ENCODE measurements around the gene GNG8.

Gene GNG8

GRCh38 chr19:46600384-46601317 lies 35.4 kb downstream of the GNG8 start:
- peak overlapping the region; percentile 96 for H3K27ac ChIP-seq
- TF ChIP-seq, protein P1, sequence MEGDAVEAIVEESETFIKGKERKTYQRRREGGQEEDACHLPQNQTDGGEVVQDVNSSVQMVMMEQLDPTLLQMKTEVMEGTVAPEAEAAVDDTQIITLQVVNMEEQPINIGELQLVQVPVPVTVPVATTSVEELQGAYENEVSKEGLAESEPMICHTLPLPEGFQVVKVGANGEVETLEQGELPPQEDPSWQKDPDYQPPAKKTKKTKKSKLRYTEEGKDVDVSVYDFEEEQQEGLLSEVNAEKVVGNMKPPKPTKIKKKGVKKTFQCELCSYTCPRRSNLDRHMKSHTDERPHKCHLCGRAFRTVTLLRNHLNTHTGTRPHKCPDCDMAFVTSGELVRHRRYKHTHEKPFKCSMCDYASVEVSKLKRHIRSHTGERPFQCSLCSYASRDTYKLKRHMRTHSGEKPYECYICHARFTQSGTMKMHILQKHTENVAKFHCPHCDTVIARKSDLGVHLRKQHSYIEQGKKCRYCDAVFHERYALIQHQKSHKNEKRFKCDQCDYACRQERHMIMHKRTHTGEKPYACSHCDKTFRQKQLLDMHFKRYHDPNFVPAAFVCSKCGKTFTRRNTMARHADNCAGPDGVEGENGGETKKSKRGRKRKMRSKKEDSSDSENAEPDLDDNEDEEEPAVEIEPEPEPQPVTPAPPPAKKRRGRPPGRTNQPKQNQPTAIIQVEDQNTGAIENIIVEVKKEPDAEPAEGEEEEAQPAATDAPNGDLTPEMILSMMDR (IDR thresholded peaks at IDR 0.05), result no peak
- no peak for TF ChIP-seq ZFX (IDR thresholded peaks at IDR 0.05; ENCODE audit: borderline replicate concordance)

DNA sequence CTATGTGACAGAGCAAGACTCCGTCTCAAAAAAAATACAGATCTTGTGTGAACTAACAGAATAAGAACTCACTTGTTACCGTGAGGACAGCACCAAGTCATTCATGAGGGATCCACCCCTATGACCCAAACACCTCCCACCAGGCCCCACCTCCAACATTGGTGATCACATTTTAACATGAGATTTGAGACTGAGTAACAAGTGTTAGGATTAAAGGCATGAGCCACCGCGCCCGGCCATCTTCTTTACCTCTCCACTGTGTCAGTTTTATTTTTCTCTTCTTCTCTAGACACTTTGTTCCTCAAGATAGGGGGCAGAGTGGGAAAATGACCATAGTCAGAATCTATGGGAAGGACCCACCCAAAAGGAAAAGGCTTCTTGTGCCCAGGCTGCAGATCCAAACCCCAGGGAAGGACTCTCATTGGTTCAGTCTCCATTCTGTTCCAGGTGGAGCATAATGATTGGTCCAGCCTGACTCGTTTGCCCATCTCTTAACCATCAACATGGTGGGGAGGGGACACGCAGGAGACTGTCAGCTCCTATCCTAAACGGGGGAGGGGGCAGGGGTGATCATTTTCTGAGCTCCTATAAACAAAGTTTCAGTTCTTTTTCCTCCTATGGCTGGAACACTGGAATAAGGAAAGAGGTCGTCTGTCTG lies 36.2 kb downstream of the GNG8 start:
- H3K27ac ChIP-seq, result peak overlapping the region; percentile 96
- no peak for TF ChIP-seq ZFX (IDR thresholded peaks at IDR 0.05; ENCODE audit: borderline replicate concordance)
- TF ChIP-seq, protein P1 (IDR thresholded peaks at IDR 0.05), result no peak

DNA sequence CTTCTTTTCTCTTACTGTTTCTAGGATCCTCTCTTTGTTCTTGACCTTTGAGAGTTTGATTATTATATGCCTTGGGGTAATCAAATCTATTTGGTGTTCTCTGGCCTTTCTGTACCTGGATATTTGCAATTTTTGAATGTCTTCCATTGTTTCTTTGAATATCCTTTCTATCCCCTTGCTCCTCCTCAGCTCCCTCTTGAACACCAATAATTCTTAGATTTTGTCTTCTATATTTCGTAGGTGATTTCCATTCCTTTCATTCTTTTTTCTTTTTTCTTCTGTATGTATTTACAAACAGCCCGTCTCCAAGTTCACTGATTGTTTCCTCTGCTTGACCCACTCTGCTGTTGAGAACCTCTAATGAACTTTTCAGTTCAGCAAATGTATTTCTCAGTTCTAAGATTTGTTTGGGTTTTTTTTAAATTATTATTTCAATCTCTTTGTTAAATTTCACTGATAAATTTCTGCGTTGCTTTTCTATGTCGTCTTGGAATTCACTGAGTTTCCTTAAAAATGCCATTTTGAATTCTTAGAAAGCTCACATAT lies 37.6 kb downstream of the GNG8 start:
- H3K27ac ChIP-seq, result no peak overlapping the region
- no peak for TF ChIP-seq ZFX (IDR thresholded peaks at IDR 0.05; ENCODE audit: borderline replicate concordance)
- TF ChIP-seq, protein P1 (IDR thresholded peaks at IDR 0.05), result no peak

GRCh38 chr19:46596008-46596407 lies 40.0 kb downstream of the GNG8 start:
- no peak overlapping the region for H3K27ac ChIP-seq
- TF ChIP-seq, protein P1 (IDR thresholded peaks at IDR 0.05), result no peak
- TF ChIP-seq ZFX (IDR thresholded peaks at IDR 0.05; ENCODE audit: borderline replicate concordance), result no peak

- H3K27ac ChIP-seq, result no peak overlapping the region
- TF ChIP-seq, protein P1 (IDR thresholded peaks at IDR 0.05), result no peak
- TF ChIP-seq ZFX (IDR thresholded peaks at IDR 0.05; ENCODE audit: borderline replicate concordance), result no peak
Observed at GRCh38 chr19:46591870-46592269, 44.1 kb downstream of the GNG8 start.

DNA sequence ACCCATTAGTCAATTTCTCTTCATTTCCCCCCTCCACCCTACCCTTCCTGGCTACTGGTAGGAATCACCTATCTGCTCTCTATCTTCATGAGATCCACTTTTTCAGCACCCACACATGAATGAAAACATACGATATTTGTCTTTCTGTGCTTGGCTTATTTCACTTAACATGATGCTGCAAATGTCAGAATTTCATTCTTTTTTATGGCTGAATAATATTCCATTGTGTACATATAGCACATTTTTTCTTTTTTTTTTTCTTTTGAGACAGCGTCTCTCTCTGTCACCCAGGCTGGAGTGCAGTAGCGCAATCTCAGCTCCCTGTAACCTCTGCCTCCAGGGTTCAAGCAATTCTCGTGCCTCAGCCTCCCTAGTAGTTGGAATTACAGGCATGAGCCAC lies 44.7 kb downstream of the GNG8 start:
- H3K27ac ChIP-seq, result no peak overlapping the region
- TF ChIP-seq, protein P1 (IDR thresholded peaks at IDR 0.05), result no peak
- no peak for TF ChIP-seq ZFX (IDR thresholded peaks at IDR 0.05; ENCODE audit: borderline replicate concordance)

Data from 22Rv1 (cell line).